HEK293 (cell line): ENCODE results near the gene MYO18B.

Experiments
- CTCF ChIA-PET: fragments of 350-600 bp; formaldehyde crosslinking; extraction: SDS; loops from one replicate; lab custom pipeline; 2021; ENCODE audit warnings: antibody characterized with exemption; lab: Yijun Ruan, JAX
- POLR2A ChIA-PET: fragments of 300-600 bp; formaldehyde crosslinking; extraction: SDS; loops from one replicate; lab custom pipeline; 2020; ENCODE audit warnings: antibody characterized with exemption, inconsistent platforms; lab: Yijun Ruan, JAX
- H3K27ac ChIP-seq: fragments of 200-500 bp; sonication (Bioruptor generic); 2 replicates; pipeline ENCODE4 v1.5.1; 2014; ENCODE audit warnings: low read depth, low read length, control low read depth, inconsistent platforms; ENCODE audit errors: extremely low read depth
- H3K36me3 ChIP-seq, 2 experiments: fragments of 200-500 bp in 1 of 2; sonication (Bioruptor generic) in 1 of 2; 1 replicate in 1 of 2; 2 replicates in 1 of 2; pipeline ENCODE4 v1.5.1; 2014 to 2017; ENCODE audit warnings: inconsistent platforms in 2 of 2, low read length in 2 of 2; ENCODE audit not compliant: control insufficient read depth in 2 of 2, insufficient read depth in 1 of 2
- H3K4me1 ChIP-seq: fragments of 200-500 bp; sonication (Bioruptor generic); 2 replicates; pipeline ENCODE4 v1.5.1; 2014; ENCODE audit warnings: mild to moderate bottlenecking, low read length, inconsistent platforms; ENCODE audit not compliant: control insufficient read depth, insufficient read depth
- H3K4me3 ChIP-seq: 2 replicates; pipeline ENCODE4 v1.5.1; 2011; ENCODE audit warnings: low read depth, mild to moderate bottlenecking, control low read depth, low read length, moderate library complexity
- H3K9me3 ChIP-seq: fragments of 200-500 bp; sonication (Bioruptor generic); 2 replicates; pipeline ENCODE4 v1.5.1; 2014; ENCODE audit warnings: low read depth, low read length, inconsistent platforms; ENCODE audit not compliant: control insufficient read depth, insufficient read depth
- ELK4 ChIP-seq: IDR thresholded peaks from 2 replicates; pipeline ENCODE4 v1.6.1; 2011; ENCODE audit warnings: mild to moderate bottlenecking, low read depth, low read length, borderline replicate concordance
- GFI1B ChIP-seq: fragments of 450-650 bp; formaldehyde crosslinking; IDR thresholded peaks from 2 replicates; pipeline ENCODE4 v1.5.1; 2016; ENCODE audit warnings: missing biosample characterization, missing genetic modification characterization
- HOXA7 ChIP-seq: sonication (generic); formaldehyde crosslinking; IDR thresholded peaks from 2 replicates; pipeline ENCODE4 v1.8.1; 2022; ENCODE audit warnings: missing genetic modification reagents, borderline replicate concordance
- KLF1 ChIP-seq: fragments of 450-650 bp; formaldehyde crosslinking; IDR thresholded peaks from 2 replicates; pipeline ENCODE4 v1.5.1; 2016; ENCODE audit warnings: missing biosample characterization, missing genetic modification characterization
- MEIS1 ChIP-seq: sonication (generic); formaldehyde crosslinking; IDR thresholded peaks from 2 replicates; pipeline ENCODE4 v1.8.1; 2022; ENCODE audit warnings: missing genetic modification reagents, mild to moderate bottlenecking, borderline replicate concordance
- SP2 ChIP-seq: fragments of 450-650 bp; formaldehyde crosslinking; IDR thresholded peaks from 2 replicates; pipeline ENCODE4 v1.5.1; 2016; ENCODE audit warnings: missing biosample characterization, missing genetic modification characterization
- SP3 ChIP-seq: fragments of 450-650 bp; formaldehyde crosslinking; IDR thresholded peaks from 2 replicates; pipeline ENCODE4 v1.5.1; 2016; ENCODE audit warnings: missing biosample characterization, missing genetic modification characterization
- SP7 ChIP-seq: fragments of 450-650 bp; formaldehyde crosslinking; IDR thresholded peaks from 2 replicates; pipeline ENCODE4 v1.5.1; 2016; ENCODE audit warnings: missing biosample characterization, missing genetic modification characterization
- WT1 ChIP-seq: fragments of 450-650 bp; formaldehyde crosslinking; IDR thresholded peaks from 2 replicates; pipeline ENCODE4 v1.5.1; 2016; ENCODE audit warnings: missing biosample characterization, missing genetic modification characterization
- ZNF133 ChIP-seq: fragments of 450-650 bp; formaldehyde crosslinking; IDR thresholded peaks from 2 replicates; pipeline ENCODE4 v1.5.1; 2016; ENCODE audit warnings: missing biosample characterization, missing genetic modification characterization
- ZNF140 ChIP-seq: fragments of 450-650 bp; formaldehyde crosslinking; IDR thresholded peaks from 2 replicates; pipeline ENCODE4 v1.5.1; 2016; ENCODE audit warnings: missing biosample characterization, missing genetic modification characterization
- ZNF157 ChIP-seq: fragments of 450-650 bp; formaldehyde crosslinking; IDR thresholded peaks from 2 replicates; pipeline ENCODE4 v1.5.1; 2016; ENCODE audit warnings: missing biosample characterization, missing genetic modification characterization
- ZNF174 ChIP-seq: fragments of 450-650 bp; formaldehyde crosslinking; IDR thresholded peaks from 2 replicates; pipeline ENCODE4 v1.5.0; 2017; ENCODE audit warnings: missing biosample characterization, mild to moderate bottlenecking, missing genetic modification characterization
- ZNF175 ChIP-seq: fragments of 450-650 bp; formaldehyde crosslinking; IDR thresholded peaks from 2 replicates; pipeline ENCODE4 v1.5.1; 2016; ENCODE audit warnings: missing biosample characterization, missing genetic modification characterization
- ZNF248 ChIP-seq: fragments of 450-650 bp; formaldehyde crosslinking; IDR thresholded peaks from 2 replicates; pipeline ENCODE4 v1.5.1; 2017; ENCODE audit warnings: missing biosample characterization, missing genetic modification characterization
- ZNF302 ChIP-seq: fragments of 450-650 bp; formaldehyde crosslinking; IDR thresholded peaks from 2 replicates; pipeline ENCODE4 v1.5.1; 2016; ENCODE audit warnings: missing biosample characterization, missing genetic modification characterization, low read depth
- ZNF335 ChIP-seq: fragments of 450-650 bp; formaldehyde crosslinking; conservative IDR thresholded peaks from 2 replicates; pipeline ENCODE4 v1.5.1; 2016; ENCODE audit warnings: missing biosample characterization, missing genetic modification characterization
- ZNF404 ChIP-seq: fragments of 450-650 bp; formaldehyde crosslinking; IDR thresholded peaks from 2 replicates; pipeline ENCODE4 v1.5.1; 2017; ENCODE audit warnings: missing biosample characterization, missing genetic modification characterization
- ZNF416 ChIP-seq: fragments of 450-650 bp; formaldehyde crosslinking; IDR thresholded peaks from 2 replicates; pipeline ENCODE4 v1.5.1; 2016; ENCODE audit warnings: missing biosample characterization, missing genetic modification characterization
- ZNF501 ChIP-seq: fragments of 450-650 bp; formaldehyde crosslinking; IDR thresholded peaks from 2 replicates; pipeline ENCODE4 v1.5.1; 2016; ENCODE audit warnings: missing biosample characterization, missing genetic modification characterization
- ZNF529 ChIP-seq: fragments of 450-650 bp; formaldehyde crosslinking; IDR thresholded peaks from 2 replicates; pipeline ENCODE4 v1.5.1; 2017; ENCODE audit warnings: missing genetic modification characterization, missing biosample characterization; ENCODE audit not compliant: insufficient replicate concordance
- ZNF555 ChIP-seq: fragments of 450-650 bp; formaldehyde crosslinking; conservative IDR thresholded peaks from 2 replicates; pipeline ENCODE4 v1.5.1; 2017; ENCODE audit warnings: missing biosample characterization, mild to moderate bottlenecking, missing genetic modification characterization, inconsistent platforms
- ZNF624 ChIP-seq: fragments of 450-650 bp; formaldehyde crosslinking; IDR thresholded peaks from 2 replicates; pipeline ENCODE4 v1.5.1; 2017; ENCODE audit warnings: missing biosample characterization, missing genetic modification characterization
- ZNF654 ChIP-seq: fragments of 450-650 bp; formaldehyde crosslinking; IDR thresholded peaks from 2 replicates; pipeline ENCODE4 v1.5.1; 2016; ENCODE audit warnings: low read depth, missing biosample characterization, missing genetic modification characterization
- ZNF664 ChIP-seq: fragments of 450-650 bp; formaldehyde crosslinking; IDR thresholded peaks from 2 replicates; pipeline ENCODE4 v1.5.1; 2016; ENCODE audit warnings: missing biosample characterization, missing genetic modification characterization
- ZNF768 ChIP-seq: fragments of 450-650 bp; formaldehyde crosslinking; IDR thresholded peaks from 2 replicates; pipeline ENCODE4 v1.5.1; 2018; ENCODE audit warnings: missing biosample characterization, mild to moderate bottlenecking, missing genetic modification characterization
- ZSCAN30 ChIP-seq: fragments of 450-650 bp; IDR thresholded peaks from 2 replicates; pipeline ENCODE4 v1.5.1; 2018; ENCODE audit warnings: missing biosample characterization, mild to moderate bottlenecking, missing genetic modification characterization, moderate library complexity
- TF ChIP-seq, protein P1 (sequence below): fragments of 450-650 bp; formaldehyde crosslinking; IDR thresholded peaks from 2 replicates; pipeline ENCODE4 v1.5.1; 2016; ENCODE audit warnings: missing biosample characterization, missing genetic modification characterization, borderline replicate concordance
- TF ChIP-seq, protein P2 (sequence below): fragments of 450-650 bp; formaldehyde crosslinking; IDR thresholded peaks from 2 replicates; pipeline ENCODE4 v1.5.1; 2016; ENCODE audit warnings: missing biosample characterization, missing genetic modification characterization

Gene MYO18B

GRCh38 chr22:25970999-25971811, 229.2 kb downstream of the MYO18B start:
- ChIA-PET CTCF (interaction anchor here (0.6 to 1.0 kb wide), 5 partner anchors 13 to 97 kb away, joined by 3 to 4 read pairs (median 3); no protein-coding TSS in a partner anchor), POLR2A (no interaction called here)
- Histone ChIP-seq H3K9me3 (no peaks in the 10 kb centered on the region), H3K27ac (peak overlapping the region; percentile 49; the same call in 1 of the 2 replicates), H3K36me3 (no peaks in the 10 kb centered on the region), H3K4me1 (peaks cover 15% of the 10 kb centered on the region), H3K4me3 (no peak overlapping the region)
- TF ChIP-seq ZNF404 (tag by site-specific recombination) (no peak), ELK4 (no peak), ZNF654 (tag by site-specific recombination) (no peak), ZNF501 (no peak), ZNF768 (tag by site-specific recombination) (no peak), HOXA7 (CRISPR knock-in tag) (no peak), SP2 (tag by site-specific recombination) (no peak), SP7 (tag by site-specific recombination) (no peak), ZNF335 (tag by site-specific recombination) (no peak), ZNF175 (tag by site-specific recombination) (no peak), ZNF133 (no peak)
- TF ChIP-seq, protein P1, sequence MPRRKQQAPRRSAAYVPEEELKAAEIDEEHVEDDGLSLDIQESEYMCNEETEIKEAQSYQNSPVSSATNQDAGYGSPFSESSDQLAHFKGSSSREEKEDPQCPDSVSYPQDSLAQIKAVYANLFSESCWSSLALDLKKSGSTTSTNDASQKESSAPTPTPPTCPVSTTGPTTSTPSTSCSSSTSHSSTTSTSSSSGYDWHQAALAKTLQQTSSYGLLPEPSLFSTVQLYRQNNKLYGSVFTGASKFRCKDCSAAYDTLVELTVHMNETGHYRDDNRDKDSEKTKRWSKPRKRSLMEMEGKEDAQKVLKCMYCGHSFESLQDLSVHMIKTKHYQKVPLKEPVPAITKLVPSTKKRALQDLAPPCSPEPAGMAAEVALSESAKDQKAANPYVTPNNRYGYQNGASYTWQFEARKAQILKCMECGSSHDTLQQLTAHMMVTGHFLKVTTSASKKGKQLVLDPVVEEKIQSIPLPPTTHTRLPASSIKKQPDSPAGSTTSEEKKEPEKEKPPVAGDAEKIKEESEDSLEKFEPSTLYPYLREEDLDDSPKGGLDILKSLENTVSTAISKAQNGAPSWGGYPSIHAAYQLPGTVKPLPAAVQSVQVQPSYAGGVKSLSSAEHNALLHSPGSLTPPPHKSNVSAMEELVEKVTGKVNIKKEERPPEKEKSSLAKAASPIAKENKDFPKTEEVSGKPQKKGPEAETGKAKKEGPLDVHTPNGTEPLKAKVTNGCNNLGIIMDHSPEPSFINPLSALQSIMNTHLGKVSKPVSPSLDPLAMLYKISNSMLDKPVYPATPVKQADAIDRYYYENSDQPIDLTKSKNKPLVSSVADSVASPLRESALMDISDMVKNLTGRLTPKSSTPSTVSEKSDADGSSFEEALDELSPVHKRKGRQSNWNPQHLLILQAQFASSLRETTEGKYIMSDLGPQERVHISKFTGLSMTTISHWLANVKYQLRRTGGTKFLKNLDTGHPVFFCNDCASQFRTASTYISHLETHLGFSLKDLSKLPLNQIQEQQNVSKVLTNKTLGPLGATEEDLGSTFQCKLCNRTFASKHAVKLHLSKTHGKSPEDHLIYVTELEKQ (tag by site-specific recombination) = no peak

- Histone ChIP-seq H3K27ac (no peak overlapping the region), H3K4me1 (peaks cover 9% of the 10 kb centered on the region), H3K4me3 (no peak overlapping the region), H3K9me3 (no peaks in the 10 kb centered on the region), H3K36me3 (no peaks in the 10 kb centered on the region)
- ChIA-PET POLR2A (no interaction called here), CTCF (no interaction called here)
- TF ChIP-seq ZNF529 (tag by site-specific recombination) (no peak), ZNF624 (tag by site-specific recombination) (no peak), ZNF664 (tag by site-specific recombination) (no peak), ZNF416 (tag by site-specific recombination) (no peak), MEIS1 (no peak), GFI1B (no peak), ZSCAN30 (no peak), ZNF157 (tag by site-specific recombination) (no peak), ZNF654 (tag by site-specific recombination) (no peak), ZNF140 (tag by site-specific recombination) (no peak), ZNF248 (tag by site-specific recombination) (no peak), ZNF555 (no peak), SP3 (tag by site-specific recombination) (no peak), KLF1 (no peak), ZNF174 (no peak), WT1 (tag by site-specific recombination) (no peak), ZNF302 (tag by site-specific recombination) (no peak)
- TF ChIP-seq, protein P2, sequence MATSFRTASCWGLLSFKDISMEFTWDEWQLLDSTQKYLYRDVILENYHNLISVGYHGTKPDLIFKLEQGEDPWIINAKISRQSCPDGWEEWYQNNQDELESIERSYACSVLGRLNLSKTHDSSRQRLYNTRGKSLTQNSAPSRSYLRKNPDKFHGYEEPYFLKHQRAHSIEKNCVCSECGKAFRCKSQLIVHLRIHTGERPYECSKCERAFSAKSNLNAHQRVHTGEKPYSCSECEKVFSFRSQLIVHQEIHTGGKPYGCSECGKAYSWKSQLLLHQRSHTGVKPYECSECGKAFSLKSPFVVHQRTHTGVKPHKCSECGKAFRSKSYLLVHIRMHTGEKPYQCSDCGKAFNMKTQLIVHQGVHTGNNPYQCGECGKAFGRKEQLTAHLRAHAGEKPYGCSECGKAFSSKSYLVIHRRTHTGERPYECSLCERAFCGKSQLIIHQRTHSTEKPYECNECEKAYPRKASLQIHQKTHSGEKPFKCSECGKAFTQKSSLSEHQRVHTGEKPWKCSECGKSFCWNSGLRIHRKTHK = no peak
These were observed 230.4 kb downstream of the MYO18B start for GRCh38 chr22:25972397-25972796.
